Hematopoietic multipotent progenitor cell treated with erythropoietin and hydrocortisone succinate and interleukin-3 and kit ligand, for 8 days (in vitro differentiated cells): ENCODE results near the gene KCTD16.

Experiments used
- DNase-seq: peaks from one replicate; pipeline ENCODE4 v3.0.0-alpha.2; 2015

The KCTD16 gene

DNA sequence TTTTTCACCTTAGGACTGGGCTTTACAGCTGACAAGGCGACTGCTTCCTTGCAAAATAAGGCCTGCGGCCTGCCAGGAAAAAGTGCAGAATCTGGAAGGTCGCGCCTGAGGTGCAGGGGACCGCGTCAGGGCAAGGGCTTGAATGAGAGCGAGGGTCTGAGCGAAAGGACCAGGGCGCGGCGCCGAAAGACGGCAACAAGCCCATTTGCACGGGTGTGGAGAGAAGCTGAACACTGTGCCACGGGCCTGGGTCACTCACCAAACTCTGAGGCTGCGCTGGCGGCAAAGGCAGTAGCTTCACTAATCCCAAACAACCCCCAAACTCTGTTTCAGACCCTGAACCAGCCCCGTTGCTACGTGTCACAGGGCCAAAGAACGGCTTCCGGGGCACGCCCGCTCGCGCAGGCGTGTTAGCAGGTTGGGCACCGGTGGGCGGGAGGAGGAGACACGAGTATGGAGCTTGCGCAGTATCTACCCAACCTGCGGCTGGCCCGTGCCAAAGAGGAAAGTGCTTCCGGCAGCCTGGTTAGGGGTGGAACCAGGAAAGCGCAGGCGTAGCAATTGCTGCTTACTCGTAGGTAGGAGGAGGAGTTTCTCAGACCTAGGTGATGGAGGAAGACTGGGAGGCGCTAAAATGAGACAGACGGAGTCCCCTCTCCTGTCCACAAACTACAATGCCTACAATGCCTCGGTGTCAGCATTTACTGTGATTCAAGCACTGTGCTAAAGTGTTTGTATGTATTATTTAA, at the start of gene KCTD16, which contains the start of gene YIPF5:
Gene KCTD16, plus strand, starts transcription at position 598 of the 749 bp plus-strand sequence.
Gene YIPF5, minus strand, starts transcription at position 384 of the 749 bp plus-strand sequence. CDS start 704 bp downstream, outside the sequence.
- DNase-seq: peak; percentile 98

DNA sequence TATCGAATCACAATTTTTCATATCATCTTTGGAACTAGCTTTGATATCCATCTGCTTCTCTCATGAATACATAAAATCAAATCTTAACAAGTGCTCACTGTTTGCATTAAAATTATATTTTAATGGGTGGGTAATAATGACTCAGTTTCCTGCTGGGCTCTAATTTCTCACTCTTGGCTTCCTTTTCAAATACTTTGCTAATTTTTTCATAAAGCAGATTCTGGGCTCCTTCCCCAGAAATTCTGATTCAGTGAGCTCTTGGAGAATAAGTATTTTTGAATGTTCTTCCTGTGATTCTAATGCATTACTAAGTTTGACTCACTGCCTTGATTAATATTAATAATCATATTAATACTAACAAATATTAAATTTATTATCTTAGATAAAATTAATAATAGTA, 49.1 kb upstream of the KCTD16 start:
- DNase-seq: no peak

GRCh38 chr5:144122081-144122480, 48.6 kb upstream of the KCTD16 start:
- DNase-seq: no peak

DNA sequence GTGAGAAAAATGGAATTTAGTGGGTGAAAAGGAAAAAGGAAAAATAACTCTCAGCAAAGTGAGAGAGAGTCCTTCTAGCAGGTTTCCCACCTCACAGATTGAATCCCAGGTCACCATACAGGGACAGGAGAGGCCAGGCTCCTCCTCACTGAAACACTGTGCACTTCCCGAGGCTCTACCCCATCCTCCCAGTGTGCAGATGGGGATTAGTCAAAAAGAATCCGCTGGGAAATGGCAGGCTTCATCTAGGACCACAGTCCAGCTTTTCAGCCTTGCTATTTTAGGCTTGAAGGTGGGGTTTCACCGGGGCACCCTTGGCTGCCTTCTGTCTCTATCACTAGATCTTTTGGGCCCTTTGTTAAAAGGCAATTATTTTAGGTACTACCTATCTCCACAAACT, 48.0 kb upstream of the KCTD16 start:
- DNase-seq: no peak

- DNase-seq: no peak
Observed at GRCh38 chr5:144125163-144125726, 45.4 kb upstream of the KCTD16 start.

- DNase-seq: no peak
Observed at GRCh38 chr5:144126707-144127106, 44.0 kb upstream of the KCTD16 start.

DNA sequence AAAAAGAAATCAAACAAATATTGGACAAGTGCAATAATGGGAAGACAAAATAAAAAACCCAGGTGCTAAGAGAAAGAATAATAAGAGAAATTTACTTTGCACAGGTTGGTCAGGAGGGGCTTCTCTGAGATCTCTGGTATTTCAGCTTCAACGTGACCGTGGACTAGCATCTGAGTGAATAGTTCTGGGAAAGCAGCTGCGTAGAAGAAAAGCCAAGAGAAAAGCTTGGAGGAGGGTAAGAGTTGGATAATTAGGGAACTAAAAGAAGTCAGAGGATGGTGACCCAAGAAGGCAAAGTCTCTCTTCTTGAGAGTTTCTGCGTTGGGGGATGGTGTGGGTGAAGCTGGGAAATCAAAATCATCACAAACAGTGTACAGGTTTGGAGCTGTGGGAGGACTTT, 41.8 kb upstream of the KCTD16 start:
- no peak for DNase-seq

- no peak for DNase-seq
Observed at GRCh38 chr5:144130306-144130705, 40.4 kb upstream of the KCTD16 start.

- DNase-seq: no peak
Observed at GRCh38 chr5:144131261-144131660, 39.4 kb upstream of the KCTD16 start.

GRCh38 chr5:144133050-144133633, 37.5 kb upstream of the KCTD16 start:
- no peak for DNase-seq

DNA sequence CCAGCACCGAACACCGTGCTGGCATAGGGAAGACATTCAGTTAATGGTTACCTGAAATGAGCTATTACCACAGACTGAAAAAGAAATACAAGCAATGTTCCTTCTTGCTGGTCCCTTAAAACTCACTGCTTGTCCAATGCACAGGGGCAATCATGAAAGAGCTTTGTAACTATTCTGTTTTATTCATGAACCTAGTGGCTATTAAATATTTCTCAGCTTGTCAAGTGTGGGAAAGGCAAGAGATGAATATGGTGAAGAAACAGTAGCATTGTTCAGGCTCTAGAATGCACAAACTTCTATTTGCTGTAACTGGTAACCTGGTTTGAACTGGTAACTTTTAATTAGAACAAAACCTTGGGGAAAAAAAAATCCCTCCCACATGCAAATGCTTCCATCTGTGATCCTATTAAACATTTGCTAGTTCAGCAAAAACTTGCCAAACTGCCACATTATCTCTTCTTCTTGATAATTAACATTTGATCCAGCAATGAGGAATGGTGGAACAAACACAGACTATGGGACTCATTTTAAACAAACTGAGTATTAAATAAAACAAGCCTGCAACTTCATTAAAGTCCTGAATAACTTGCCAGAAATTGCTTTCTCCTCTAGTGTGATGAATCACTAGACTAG, 36.4 kb upstream of the KCTD16 start:
- no peak for DNase-seq

DNA sequence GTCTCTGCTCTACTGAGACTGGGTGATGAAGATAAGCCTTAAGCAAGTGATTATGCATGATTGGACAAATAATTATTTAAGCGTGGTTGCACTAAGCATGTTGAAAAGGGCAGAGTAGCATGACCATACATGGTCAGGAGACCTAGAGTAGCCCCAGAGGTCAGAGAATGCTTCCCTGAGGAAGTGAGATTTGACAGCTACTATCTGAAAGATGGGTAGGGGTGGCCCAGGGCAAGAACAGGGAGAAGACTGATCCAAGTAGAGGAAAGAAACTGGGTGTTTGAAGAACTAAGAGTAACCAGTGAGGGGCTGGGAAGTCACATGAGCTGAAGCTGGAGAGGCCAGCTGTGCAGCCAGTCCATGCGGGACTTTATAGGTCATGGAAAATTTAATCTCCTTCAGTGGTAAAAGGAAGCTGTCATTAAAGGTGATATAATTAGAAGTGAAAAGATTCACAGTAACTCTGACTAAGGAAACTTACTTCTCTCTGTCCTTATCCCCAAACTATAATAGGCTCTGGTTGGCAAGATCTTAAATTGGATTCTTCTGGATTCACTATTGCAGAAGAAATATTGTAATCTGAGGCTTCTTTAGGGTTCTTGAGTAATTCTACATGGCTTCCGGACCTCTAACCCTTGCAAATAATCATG, 35.4 kb upstream of the KCTD16 start:
- DNase-seq: no peak

GRCh38 chr5:144139586-144139985, 31.1 kb upstream of the KCTD16 start:
- no peak for DNase-seq

DNA sequence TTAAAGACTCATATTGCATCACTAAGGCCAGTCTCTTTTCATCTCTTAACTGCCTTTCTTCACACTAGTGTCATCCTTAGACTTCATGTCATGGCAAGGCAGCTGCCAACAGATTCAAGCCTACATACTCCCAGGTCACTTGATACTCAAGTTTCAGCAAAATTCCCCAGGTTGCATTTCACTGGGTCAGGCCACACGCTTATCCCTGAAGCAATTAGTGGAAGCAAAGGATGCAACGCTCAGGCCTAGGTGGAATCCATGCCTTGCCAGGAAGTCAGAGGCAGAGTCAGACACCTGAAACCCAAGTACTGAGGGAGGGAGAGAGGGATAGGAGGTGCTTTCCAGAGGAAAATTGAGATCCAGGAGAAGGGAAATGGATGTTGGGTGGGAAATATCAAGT, 29.1 kb upstream of the KCTD16 start:
- no peak for DNase-seq

DNA sequence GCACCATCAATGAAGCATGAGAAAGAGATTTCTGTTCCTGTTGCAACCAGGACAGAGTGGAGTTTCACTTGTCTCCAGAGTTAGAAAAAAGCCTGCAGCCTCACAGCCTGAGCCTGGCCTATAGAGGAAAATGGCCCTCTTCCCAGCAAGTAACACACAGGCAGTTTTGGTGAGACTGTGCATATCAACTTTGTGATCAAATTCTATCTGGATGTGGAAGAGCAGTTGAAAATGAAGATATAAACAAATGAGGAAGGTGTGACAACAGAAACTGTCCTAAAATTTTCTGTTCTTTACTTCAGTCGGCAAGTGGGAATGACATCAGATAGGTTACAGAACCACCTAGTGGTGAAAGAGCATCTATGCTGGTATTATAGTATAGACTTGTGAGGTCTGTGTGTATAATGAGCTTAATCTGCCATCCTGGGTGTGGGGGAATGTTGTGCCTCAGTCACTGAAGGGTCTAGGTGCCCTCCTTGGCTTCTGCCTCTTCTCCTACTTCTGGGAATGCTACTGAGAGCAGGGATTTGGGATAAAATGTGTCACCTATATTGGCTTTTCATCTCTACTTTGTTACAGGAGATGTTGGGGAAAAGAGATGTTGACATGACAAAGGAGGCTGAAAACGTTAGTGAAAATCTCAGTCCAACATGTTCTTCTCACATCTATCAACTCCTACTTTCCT, 28.4 kb upstream of the KCTD16 start:
- DNase-seq: peak; percentile 42

- no peak for DNase-seq
Observed at GRCh38 chr5:144142824-144143162, 27.9 kb upstream of the KCTD16 start.

DNA sequence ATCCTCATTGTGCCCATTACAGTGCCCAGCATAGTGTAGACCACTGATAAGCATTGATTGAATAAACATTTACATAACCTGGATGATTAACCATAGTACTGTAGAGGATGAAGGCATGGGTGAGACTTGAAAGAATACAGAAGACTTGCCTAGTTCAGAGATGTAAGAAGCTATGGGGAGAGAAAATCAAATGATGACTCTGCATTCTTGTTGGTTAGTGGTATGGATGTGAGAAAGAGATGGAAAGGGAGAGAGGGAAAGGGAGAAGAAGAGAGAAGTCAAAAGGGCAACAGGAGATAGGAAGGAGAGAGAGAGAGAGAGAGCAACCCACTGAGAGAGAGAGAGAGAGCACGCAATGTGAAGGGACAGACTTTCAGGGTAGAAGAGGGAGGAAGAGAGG, 27.0 kb upstream of the KCTD16 start:
- DNase-seq: no peak

DNA sequence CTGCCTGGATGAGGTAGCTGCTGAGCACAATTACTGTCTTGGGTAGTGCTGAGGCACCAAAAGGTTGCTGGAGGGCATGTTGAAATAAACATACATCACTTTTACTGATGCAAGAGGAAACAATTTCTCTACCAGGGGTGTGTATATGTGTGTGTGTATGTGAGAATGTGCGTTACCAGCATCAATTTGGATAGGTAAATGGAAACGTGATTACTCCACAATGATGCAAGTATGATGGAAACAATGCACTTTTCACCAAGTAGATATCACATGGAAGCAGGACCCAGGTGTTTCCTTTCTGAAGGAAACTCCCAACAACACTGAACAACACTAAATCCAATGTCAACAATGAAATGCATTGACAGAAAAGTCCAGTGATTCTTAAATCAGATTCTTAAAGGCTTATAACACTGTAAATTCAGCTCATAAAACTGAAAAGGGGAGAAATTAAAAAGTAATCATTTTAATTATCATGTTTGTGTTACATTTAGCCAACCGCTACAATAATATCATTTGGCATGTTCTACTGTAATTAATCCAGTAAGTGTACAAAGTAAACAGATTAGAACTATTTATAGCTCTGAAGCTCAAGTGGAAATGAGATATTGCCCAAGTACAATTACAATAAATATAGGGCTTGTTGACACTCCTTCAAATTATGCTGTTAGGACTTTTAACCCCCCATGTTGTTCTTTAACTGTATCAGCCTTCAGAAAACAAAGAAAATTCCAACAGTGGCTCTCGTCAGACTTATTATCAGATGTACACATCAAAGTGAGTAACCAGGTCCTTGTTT, 25.5 kb upstream of the KCTD16 start:
- no peak for DNase-seq

GRCh38 chr5:144151026-144151425, 19.6 kb upstream of the KCTD16 start:
- no peak for DNase-seq

- no peak for DNase-seq
Observed at GRCh38 chr5:144156767-144157171, 13.9 kb upstream of the KCTD16 start.

- DNase-seq: no peak
Observed at GRCh38 chr5:144162686-144163085, 8.0 kb upstream of the KCTD16 start.

GRCh38 chr5:144166696-144167095, 4.0 kb upstream of the KCTD16 start:
- no peak for DNase-seq
